ENCODE results near the gene DLST. TPM values are rescaled to one million over a fixed set of nuclear protein-coding genes. Genes with fewer than 3 reads are reported as not detected.

The DLST gene
- polyA plus RNA-seq, 1 of the 3 experiments (the other 2 are of a cell fraction): 92.3 TPM

- H3K4me2 ChIP-seq: no peak overlapping the region
- H3K4me3 ChIP-seq (ENCODE audit: low read depth in 2 of 2, low read length in 1 of 2): no peak overlapping the region
- H3F3A ChIP-seq (replicated peaks; ENCODE audit: insufficient read depth): peaks cover 6% of the 10 kb centered on the region
- peaks cover 8 to 13% of the 10 kb centered on the region in 2 experiments; a peak in 3 of 4 replicates for H3K4me1 ChIP-seq (ENCODE audit: control insufficient read depth in 1 of 2, insufficient read depth in 2 of 2, low read depth in 1 of 2, low read length in 1 of 2)
- no peak overlapping the region for H2AFZ ChIP-seq (ENCODE audit: low read depth)
- no peaks in the 10 kb centered on the region for H3K27me3 ChIP-seq (ENCODE audit: insufficient read depth)
- WGBS (ENCODE audit: low lambda C conversion rate): 88% methylated on average over 8 of the region's 8 CpGs
- ChIA-PET CTCF (interaction anchor here (1.2 to 18.5 kb wide), 4 partner anchors 10 to 152 kb away, joined by 3 to 290 read pairs (median 20); no protein-coding TSS in a partner anchor), POLR2A (no interaction called here)
- H3K9me2 ChIP-seq: no peaks in the 10 kb centered on the region
- H3K9ac ChIP-seq: no peak overlapping the region
- no peak for DNase-seq
- no peaks in the 10 kb centered on the region for H3K9me3 ChIP-seq
- H3K79me2 ChIP-seq (ENCODE audit: insufficient read depth): no peaks in the 10 kb centered on the region
- TF ChIP-seq USF1 (IDR thresholded peaks at IDR 0.05; ENCODE audit: borderline replicate concordance, low read depth) (no peak), SIN3A (IDR thresholded peaks at IDR 0.05; ENCODE audit: borderline replicate concordance, low read depth, low read length) (no peak), NFIC (IDR thresholded peaks at IDR 0.05; ENCODE audit: borderline replicate concordance) (no peak), TCF12 (IDR thresholded peaks at IDR 0.05) (no peak), RFX5 (IDR thresholded peaks at IDR 0.05; ENCODE audit: low read length) (no peak), POLR2AphosphoS5 (IDR thresholded peaks at IDR 0.05; ENCODE audit: low read depth, low read length) (no peak), GABPA (IDR thresholded peaks at IDR 0.05; ENCODE audit: low read depth) (no peak), TAF1 (IDR thresholded peaks at IDR 0.05; ENCODE audit: borderline replicate concordance, low read depth, low read length) (no peak), MEF2A (IDR thresholded peaks at IDR 0.05; ENCODE audit: borderline replicate concordance, low read depth) (no peak), RXRA (IDR thresholded peaks at IDR 0.05; ENCODE audit: borderline replicate concordance, low read depth) (no peak), RCOR1 (IDR thresholded peaks at IDR 0.05; ENCODE audit: low read length) (no peak), TEAD4 (IDR thresholded peaks at IDR 0.05; ENCODE audit: borderline replicate concordance, insufficient read depth) (no peak), USF2 (IDR thresholded peaks at IDR 0.05; ENCODE audit: borderline replicate concordance, low read depth, low read length) (no peak), FOSL2 (IDR thresholded peaks at IDR 0.05; ENCODE audit: borderline replicate concordance, low read depth) (no peak), EZH2phosphoT487 (IDR thresholded peaks at IDR 0.05; ENCODE audit: borderline replicate concordance, low read depth) (no peak), CTCF (IDR thresholded peaks at IDR 0.05) (no peak)
- TF ChIP-seq, protein P1, sequence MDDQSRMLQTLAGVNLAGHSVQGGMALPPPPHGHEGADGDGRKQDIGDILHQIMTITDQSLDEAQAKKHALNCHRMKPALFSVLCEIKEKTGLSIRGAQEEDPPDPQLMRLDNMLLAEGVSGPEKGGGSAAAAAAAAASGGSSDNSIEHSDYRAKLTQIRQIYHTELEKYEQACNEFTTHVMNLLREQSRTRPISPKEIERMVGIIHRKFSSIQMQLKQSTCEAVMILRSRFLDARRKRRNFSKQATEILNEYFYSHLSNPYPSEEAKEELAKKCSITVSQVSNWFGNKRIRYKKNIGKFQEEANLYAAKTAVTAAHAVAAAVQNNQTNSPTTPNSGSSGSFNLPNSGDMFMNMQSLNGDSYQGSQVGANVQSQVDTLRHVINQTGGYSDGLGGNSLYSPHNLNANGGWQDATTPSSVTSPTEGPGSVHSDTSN (IDR thresholded peaks at IDR 0.05): no peak
- no peaks in the 10 kb centered on the region for H4K20me1 ChIP-seq (ENCODE audit: insufficient read depth)
- H3K27ac ChIP-seq (ENCODE audit: low read depth in 2 of 2, low read length in 1 of 2): no peak overlapping the region
- H3K36me3 ChIP-seq (replicated peaks in 1 of 2; ENCODE audit: control insufficient read depth in 1 of 2, insufficient read depth in 2 of 2, low read length in 1 of 2): no peaks in the 10 kb centered on the region
Observed at GRCh38 chr14:74936731-74937130, 55.0 kb downstream of the DLST start.
